Measurements from ENCODE around the gene ADD1. TPM values are rescaled to one million over a fixed set of nuclear protein-coding genes. Genes with fewer than 3 reads are reported as not detected.

Gene ADD1
- total and polyA plus RNA-seq, 2 of the 13 experiments (the other 11 are each of a cell fraction or from before 2014, with no cell fraction given) = 73.9 to 122 TPM

DNA sequence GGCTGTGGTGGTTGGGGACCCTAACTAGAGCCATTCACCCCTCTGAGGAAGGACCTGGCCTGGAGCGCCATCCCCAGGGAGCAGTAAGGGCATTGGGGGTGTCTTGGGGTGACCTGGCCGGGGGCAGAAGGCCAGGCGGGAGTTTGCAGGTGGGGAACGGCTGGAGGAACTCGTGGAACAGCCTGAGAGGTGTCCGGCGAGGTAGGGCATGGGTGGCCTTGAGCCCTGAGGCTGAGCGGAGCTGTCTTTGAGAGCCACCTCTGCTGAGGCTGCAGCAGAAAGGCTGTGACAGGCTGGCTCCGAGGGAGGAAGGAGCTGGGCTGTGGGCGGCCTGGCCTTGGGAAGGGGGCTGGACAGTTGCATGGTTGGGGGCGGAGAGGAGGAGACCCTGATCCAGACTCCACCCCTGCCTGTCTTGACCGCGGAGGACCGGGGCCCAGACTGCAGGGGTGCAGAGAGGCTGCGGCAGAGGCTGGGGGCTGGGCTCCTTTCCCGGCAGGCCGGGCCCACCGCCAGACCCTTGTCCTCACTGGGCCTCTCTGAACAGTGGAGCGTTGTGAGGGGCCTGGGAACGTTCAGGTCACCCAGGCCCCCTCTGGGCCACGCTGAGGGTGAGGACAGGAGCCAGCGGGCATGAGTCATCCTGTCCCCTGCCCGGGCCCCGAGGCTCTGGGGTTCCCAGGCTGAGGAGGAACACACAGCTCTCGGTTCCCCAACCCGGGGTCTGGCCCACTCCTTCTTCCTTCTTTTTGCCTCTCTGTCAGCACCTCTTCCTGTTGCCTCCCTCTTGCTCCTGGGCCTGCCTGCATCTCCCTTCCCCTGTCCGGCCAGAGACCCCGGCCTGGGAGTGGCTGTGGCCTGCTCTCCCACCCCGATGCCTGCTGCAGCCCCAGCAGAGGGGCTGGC, 42.7 kb upstream of the ADD1 start (continued):
- TF ChIP-seq, protein P1, sequence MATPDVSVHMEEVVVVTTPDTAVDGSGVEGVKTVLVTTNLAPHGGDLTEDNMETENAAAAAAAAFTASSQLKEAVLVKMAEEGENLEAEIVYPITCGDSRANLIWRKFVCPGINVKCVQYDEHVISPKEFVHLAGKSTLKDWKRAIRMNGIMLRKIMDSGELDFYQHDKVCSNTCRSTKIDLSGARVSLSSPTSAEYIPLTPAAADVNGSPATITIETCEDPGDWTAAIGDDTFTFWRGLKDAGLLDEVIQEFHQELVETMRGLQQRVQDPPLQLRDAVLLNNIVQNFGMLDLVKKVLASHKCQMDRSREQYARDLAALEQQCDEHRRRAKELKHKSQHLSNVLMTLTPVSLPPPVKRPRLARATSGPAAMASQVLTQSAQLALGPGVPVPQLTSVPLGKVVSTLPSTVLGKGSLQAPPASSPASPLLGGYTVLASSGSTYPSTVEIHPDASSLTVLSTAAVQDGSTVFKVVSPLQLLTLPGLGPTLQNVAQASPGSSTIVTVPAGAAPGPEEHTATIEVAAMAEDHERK (CRISPR knock-in tag; IDR thresholded peaks at IDR 0.05; ENCODE audit: low read depth) = no peak
- TF ChIP-seq, protein P2, sequence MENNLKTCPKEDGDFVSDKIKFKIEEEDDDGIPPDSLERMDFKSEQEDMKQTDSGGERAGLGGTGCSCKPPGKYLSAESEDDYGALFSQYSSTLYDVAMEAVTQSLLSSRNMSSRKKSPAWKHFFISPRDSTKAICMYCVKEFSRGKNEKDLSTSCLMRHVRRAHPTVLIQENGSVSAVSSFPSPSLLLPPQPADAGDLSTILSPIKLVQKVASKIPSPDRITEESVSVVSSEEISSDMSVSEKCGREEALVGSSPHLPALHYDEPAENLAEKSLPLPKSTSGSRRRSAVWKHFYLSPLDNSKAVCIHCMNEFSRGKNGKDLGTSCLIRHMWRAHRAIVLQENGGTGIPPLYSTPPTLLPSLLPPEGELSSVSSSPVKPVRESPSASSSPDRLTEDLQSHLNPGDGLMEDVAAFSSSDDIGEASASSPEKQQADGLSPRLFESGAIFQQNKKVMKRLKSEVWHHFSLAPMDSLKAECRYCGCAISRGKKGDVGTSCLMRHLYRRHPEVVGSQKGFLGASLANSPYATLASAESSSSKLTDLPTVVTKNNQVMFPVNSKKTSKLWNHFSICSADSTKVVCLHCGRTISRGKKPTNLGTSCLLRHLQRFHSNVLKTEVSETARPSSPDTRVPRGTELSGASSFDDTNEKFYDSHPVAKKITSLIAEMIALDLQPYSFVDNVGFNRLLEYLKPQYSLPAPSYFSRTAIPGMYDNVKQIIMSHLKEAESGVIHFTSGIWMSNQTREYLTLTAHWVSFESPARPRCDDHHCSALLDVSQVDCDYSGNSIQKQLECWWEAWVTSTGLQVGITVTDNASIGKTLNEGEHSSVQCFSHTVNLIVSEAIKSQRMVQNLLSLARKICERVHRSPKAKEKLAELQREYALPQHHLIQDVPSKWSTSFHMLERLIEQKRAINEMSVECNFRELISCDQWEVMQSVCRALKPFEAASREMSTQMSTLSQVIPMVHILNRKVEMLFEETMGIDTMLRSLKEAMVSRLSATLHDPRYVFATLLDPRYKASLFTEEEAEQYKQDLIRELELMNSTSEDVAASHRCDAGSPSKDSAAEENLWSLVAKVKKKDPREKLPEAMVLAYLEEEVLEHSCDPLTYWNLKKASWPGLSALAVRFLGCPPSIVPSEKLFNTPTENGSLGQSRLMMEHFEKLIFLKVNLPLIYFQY (CRISPR knock-in tag; IDR thresholded peaks at IDR 0.05; ENCODE audit: borderline replicate concordance) = peak; percentile 98
- TF ChIP-seq, protein P3, sequence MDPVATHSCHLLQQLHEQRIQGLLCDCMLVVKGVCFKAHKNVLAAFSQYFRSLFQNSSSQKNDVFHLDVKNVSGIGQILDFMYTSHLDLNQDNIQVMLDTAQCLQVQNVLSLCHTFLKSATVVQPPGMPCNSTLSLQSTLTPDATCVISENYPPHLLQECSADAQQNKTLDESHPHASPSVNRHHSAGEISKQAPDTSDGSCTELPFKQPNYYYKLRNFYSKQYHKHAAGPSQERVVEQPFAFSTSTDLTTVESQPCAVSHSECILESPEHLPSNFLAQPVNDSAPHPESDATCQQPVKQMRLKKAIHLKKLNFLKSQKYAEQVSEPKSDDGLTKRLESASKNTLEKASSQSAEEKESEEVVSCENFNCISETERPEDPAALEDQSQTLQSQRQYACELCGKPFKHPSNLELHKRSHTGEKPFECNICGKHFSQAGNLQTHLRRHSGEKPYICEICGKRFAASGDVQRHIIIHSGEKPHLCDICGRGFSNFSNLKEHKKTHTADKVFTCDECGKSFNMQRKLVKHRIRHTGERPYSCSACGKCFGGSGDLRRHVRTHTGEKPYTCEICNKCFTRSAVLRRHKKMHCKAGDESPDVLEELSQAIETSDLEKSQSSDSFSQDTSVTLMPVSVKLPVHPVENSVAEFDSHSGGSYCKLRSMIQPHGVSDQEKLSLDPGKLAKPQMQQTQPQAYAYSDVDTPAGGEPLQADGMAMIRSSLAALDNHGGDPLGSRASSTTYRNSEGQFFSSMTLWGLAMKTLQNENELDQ (CRISPR knock-in tag; IDR thresholded peaks at IDR 0.05; ENCODE audit: borderline replicate concordance) = no peak
- TF ChIP-seq POLR2A (IDR thresholded peaks at IDR 0.05; ENCODE audit: insufficient read depth in 1 of 2, low read depth in 2 of 2, low read length in 2 of 2) = peak in 1 of 2 experiments; percentile 67; a peak in 2 of 4 replicates
- TF ChIP-seq, protein P4, sequence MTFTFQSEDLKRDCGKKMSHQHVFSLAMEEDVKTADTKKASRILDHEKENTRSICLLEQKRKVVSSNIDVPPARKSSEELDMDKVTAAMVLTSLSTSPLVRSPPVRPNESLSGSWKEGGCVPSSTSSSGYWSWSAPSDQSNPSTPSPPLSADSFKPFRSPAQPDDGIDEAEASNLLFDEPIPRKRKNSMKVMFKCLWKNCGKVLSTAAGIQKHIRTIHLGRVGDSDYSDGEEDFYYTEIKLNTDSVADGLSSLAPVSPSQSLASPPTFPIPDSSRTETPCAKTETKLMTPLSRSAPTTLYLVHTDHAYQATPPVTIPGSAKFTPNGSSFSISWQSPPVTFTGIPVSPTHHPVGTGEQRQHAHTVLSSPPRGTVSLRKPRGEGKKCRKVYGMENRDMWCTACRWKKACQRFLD (CRISPR knock-in tag; IDR thresholded peaks at IDR 0.05; ENCODE audit: borderline replicate concordance) = no peak
- TF ChIP-seq CBX5 (CRISPR knock-in tag; IDR thresholded peaks at IDR 0.05; ENCODE audit: borderline replicate concordance) = peak; percentile 69; the same call in 1 of the 2 replicates
- TF ChIP-seq, protein P5, sequence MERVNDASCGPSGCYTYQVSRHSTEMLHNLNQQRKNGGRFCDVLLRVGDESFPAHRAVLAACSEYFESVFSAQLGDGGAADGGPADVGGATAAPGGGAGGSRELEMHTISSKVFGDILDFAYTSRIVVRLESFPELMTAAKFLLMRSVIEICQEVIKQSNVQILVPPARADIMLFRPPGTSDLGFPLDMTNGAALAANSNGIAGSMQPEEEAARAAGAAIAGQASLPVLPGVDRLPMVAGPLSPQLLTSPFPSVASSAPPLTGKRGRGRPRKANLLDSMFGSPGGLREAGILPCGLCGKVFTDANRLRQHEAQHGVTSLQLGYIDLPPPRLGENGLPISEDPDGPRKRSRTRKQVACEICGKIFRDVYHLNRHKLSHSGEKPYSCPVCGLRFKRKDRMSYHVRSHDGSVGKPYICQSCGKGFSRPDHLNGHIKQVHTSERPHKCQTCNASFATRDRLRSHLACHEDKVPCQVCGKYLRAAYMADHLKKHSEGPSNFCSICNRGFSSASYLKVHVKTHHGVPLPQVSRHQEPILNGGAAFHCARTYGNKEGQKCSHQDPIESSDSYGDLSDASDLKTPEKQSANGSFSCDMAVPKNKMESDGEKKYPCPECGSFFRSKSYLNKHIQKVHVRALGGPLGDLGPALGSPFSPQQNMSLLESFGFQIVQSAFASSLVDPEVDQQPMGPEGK (CRISPR knock-in tag; IDR thresholded peaks at IDR 0.05) = peak; percentile 95
- peak; percentile 84; the same call in 1 of the 2 replicates for TF ChIP-seq POGK (CRISPR knock-in tag; conservative IDR thresholded peaks at IDR 0.05)
- TF ChIP-seq GZF1 (CRISPR knock-in tag; IDR thresholded peaks at IDR 0.05) = peak; percentile 40; the same call in 1 of the 2 replicates
